Neuron (in vitro differentiated cells): ENCODE results near the gene TWSG1.
"Not testable (repeated sequence)": the region's sequence is repeated elsewhere in the genome, so short reads cannot be mapped to it uniquely, and the experiment has no call there.

ENCODE experiments used
- H2AFZ ChIP-seq: one replicate; pipeline ENCODE4 v1.6.1; 2013; ENCODE audit warnings: low read depth, mild to moderate bottlenecking, inconsistent platforms, low read length, moderate library complexity
- H3K27me3 ChIP-seq: one replicate; pipeline ENCODE4 v1.6.1; 2013; ENCODE audit warnings: low read length; ENCODE audit not compliant: insufficient read depth
- H3K36me3 ChIP-seq: one replicate; pipeline ENCODE4 v1.6.1; 2013; ENCODE audit warnings: low read length; ENCODE audit not compliant: insufficient read depth
- H3K4me1 ChIP-seq: one replicate; pipeline ENCODE4 v1.6.1; 2013; ENCODE audit warnings: low read length; ENCODE audit not compliant: insufficient read depth
- H3K4me3 ChIP-seq: 2 replicates; pipeline ENCODE4 v1.5.1; 2013; ENCODE audit warnings: mild to moderate bottlenecking, low read length, moderate library complexity
- H3K9me3 ChIP-seq: one replicate; pipeline ENCODE4 v1.6.1; 2013; ENCODE audit warnings: low read length

Gene TWSG1

DNA sequence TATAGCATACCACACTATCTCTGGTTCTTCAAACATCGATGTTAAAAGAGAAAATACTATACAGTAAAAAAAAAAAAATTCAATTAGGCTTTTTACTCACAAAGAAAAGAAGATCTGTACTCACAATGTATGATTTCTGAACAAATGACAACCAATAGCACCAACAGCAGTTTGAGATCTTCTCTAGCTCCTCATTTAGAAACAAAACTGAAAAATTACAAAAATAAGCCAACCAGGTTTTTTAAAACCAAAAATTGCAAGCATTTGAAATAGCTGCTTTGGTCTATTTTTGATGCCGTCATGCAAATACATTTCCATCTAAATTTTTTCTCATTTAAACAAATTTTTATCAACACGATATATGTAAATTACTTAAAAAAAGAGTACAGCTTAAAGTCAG lies 106.5 kb downstream of the TWSG1 start:
- H3K27me3 ChIP-seq, result no peaks in the 10 kb centered on the region
- no peaks in the 10 kb centered on the region for H3K36me3 ChIP-seq
- no peak overlapping the region for H3K4me3 ChIP-seq
- peaks cover 11% of the 10 kb centered on the region for H3K4me1 ChIP-seq
- H3K9me3 ChIP-seq, result no peaks in the 10 kb centered on the region
- no peak overlapping the region for H2AFZ ChIP-seq

DNA sequence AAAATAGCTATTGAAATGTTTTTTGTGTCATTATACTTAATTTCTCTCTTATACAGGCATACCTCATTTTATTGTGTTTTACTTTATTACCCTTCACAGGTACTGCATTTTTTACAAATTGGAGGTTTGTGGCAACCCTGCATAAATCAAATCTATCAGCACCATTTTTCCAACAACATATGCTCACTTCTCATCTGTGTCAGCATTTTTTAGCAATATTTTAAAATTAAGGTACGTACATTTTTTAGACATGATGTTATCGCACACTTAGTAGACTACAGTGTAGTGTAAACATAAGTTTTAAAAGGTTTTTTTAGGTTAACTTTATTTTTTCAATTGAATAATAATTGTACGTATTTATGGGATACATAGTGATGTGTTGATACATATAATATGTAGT lies 110.0 kb downstream of the TWSG1 start:
- H3K9me3 ChIP-seq, result peaks cover 2% of the 10 kb centered on the region
- no peaks in the 10 kb centered on the region for H3K36me3 ChIP-seq
- no peak overlapping the region for H3K4me3 ChIP-seq
- H3K4me1 ChIP-seq, result no peaks in the 10 kb centered on the region
- no peaks in the 10 kb centered on the region for H3K27me3 ChIP-seq
- no peak overlapping the region for H2AFZ ChIP-seq

DNA sequence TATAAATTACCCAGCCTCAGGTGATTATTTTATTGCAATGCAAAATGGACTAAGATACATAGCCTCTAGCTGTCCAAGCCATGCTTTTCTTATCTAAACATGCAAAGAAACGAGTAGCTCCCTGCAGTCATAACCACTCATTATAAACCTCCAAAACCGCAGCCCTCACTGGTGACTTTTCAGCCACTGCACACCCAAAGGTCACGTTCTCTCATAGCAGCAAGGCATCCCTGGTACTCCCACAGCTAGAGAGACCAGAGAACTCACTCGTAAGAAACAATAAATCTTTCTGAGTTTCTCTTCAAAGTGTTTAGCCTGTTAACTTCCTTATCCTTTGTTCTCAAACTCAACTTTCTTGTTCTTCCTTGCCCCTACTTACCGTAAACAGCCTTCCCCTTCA lies 112.3 kb downstream of the TWSG1 start:
- H3K9me3 ChIP-seq, result peaks cover 2% of the 10 kb centered on the region
- no peak overlapping the region for H3K4me3 ChIP-seq
- H3K36me3 ChIP-seq, result no peaks in the 10 kb centered on the region
- peaks cover 7% of the 10 kb centered on the region for H3K4me1 ChIP-seq
- H2AFZ ChIP-seq, result no peak overlapping the region
- H3K27me3 ChIP-seq, result no peaks in the 10 kb centered on the region

DNA sequence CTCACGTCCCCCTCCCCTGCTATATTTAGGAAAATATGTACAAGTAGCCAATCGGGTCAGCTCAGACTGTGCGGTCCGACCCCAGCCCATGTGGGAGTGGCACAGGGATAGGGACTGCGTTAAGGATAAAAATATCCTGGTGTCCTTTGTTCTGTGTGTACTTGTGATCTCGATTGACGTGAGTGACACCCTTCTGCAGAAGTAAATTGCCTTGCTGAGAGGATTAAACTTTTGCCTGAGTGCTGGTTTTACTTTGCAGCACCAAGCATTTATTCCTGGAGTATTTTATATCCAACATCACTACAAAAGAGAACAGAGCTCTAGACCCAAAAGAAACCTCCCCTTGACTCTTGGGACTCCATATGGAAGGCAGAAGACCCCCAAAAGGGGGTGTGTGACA lies 112.8 kb downstream of the TWSG1 start:
- peaks cover 2% of the 10 kb centered on the region for H3K9me3 ChIP-seq
- no peaks in the 10 kb centered on the region for H3K36me3 ChIP-seq
- H3K4me3 ChIP-seq, result no peak overlapping the region
- no peaks in the 10 kb centered on the region for H3K27me3 ChIP-seq
- H3K4me1 ChIP-seq, result peaks cover 7% of the 10 kb centered on the region
- no peak overlapping the region for H2AFZ ChIP-seq

DNA sequence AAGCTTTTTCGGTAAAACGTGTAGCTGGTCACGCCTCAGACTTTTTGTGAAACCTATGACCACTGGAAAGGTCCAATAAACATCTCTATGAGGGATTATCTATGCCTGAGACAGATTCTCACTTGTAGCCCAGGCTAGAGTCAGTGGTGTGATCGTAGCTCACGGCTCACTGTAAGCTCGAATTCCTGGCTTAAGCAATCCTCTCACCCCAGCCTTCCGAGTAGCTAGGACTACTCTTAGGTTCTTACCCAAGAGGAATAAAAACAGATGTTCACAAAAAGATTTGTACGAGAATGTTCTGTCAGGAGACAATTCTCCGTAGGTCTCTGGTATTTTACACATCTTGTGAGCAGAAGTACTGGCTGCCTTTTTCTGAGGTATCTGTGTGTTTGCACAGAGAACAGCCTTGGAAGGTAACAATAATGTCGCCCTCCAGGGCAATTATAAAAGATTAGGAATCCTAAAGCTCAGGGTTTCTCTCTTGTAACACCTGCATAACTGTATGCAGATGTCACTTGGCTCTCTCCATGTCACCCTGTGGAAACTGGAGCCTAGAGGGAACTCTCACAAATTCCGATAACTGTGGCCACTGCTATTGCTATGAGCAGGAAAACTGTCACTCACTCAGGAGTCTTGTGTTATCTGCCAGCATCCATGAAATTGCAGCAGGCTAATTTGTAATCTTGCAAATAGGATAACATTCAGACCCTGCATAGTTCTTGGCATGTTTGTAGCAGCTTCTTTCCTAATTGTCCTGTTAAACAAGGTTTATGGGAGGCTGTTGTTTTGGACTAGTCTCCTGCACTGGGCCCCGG lies 115.2 kb downstream of the TWSG1 start:
- Histone ChIP-seq H3K9me3 (peaks cover 2% of the 10 kb centered on the region), H3K36me3 (no peaks in the 10 kb centered on the region), H3K27me3 (no peaks in the 10 kb centered on the region), H3K4me3 (no peak overlapping the region), H3K4me1 (peaks cover 7% of the 10 kb centered on the region), H2AFZ (peak overlapping the region; percentile 32)

DNA sequence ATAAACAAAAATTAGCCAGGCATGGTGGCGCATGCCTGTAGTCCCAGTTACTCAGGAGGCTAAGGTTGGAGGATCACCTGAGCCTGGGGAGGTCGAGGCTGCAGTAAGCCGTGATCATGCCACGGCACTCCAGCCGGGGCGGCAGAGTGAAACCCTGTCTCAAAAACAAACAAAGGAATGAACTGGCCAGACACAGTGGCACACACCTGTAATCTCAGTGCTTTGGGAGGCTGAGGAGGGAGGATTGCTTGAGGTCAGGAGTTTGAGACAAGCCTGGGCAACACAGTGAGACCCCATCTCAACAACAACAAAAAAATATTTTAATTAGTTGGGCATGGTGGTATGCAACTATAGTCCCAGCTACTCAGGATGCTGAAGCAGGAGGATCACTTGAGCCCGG lies 116.3 kb downstream of the TWSG1 start:
- not testable (repeated sequence) for H3K4me1 ChIP-seq, H3K4me3 ChIP-seq, H2AFZ ChIP-seq, H3K9me3 ChIP-seq, H3K36me3 ChIP-seq, H3K27me3 ChIP-seq
